NCI-H146 treated with DMSO at 0.1 percent for 48 hours (cell line): ENCODE measurements around the gene RBP3.

Experiments
- DNase-seq: peaks from one replicate; lab custom pipeline; 2025; ENCODE audit not compliant: unreplicated experiment; lab: John Stamatoyannopoulos, UW

RBP3 gene

GRCh38 chr10:47357131-47357582, 9.0 kb downstream of the RBP3 start:
- DNase-seq = no peak

- no peak for DNase-seq
Observed at GRCh38 chr10:47357911-47358310, 9.7 kb downstream of the RBP3 start.

- DNase-seq = no peak
Observed at GRCh38 chr10:47358457-47358856, 10.3 kb downstream of the RBP3 start.

GRCh38 chr10:47359101-47359500, 10.9 kb downstream of the RBP3 start:
- DNase-seq = no peak

GRCh38 chr10:47359626-47360418, 11.7 kb downstream of the RBP3 start:
- no peak for DNase-seq

- no peak for DNase-seq
Observed at GRCh38 chr10:47360419-47361040, 12.4 kb downstream of the RBP3 start.

- DNase-seq = no peak
Observed at GRCh38 chr10:47361293-47361692, 13.1 kb downstream of the RBP3 start.

GRCh38 chr10:47362199-47362598, 14.0 kb downstream of the RBP3 start:
- DNase-seq = no peak

GRCh38 chr10:47363781-47364180, 15.6 kb downstream of the RBP3 start:
- no peak for DNase-seq

- DNase-seq = peak; percentile 74
Observed at GRCh38 chr10:47364366-47364765, 16.2 kb downstream of the RBP3 start.

- no peak for DNase-seq
Observed at GRCh38 chr10:47364911-47365310, 16.7 kb downstream of the RBP3 start.

- no peak for DNase-seq
Observed at GRCh38 chr10:47365431-47366180, 17.4 kb downstream of the RBP3 start.

- DNase-seq = no peak
Observed at GRCh38 chr10:47366181-47366631, 18.0 kb downstream of the RBP3 start.

- no peak for DNase-seq
Observed at GRCh38 chr10:47366731-47367460, 18.7 kb downstream of the RBP3 start.

- no peak for DNase-seq
Observed at GRCh38 chr10:47367646-47368045, 19.5 kb downstream of the RBP3 start.

- DNase-seq = no peak
Observed at GRCh38 chr10:47368431-47369180, 20.4 kb downstream of the RBP3 start.

GRCh38 chr10:47369251-47369894, 21.2 kb downstream of the RBP3 start:
- DNase-seq = no peak

GRCh38 chr10:47370015-47370767, 22.0 kb downstream of the RBP3 start:
- DNase-seq = no peak

- DNase-seq = no peak
Observed at GRCh38 chr10:47370878-47371277, 22.7 kb downstream of the RBP3 start.
